Fibroblast of skin of right biceps (primary cell): Measurements from ENCODE around the gene PITRM1.

Experiments
- DNase-seq: peaks from one replicate; pipeline ENCODE4 v3.0.0-alpha.2; 2013

PITRM1 gene

GRCh38 chr10:3097160-3097559 is 75.4 kb downstream of the PITRM1 start:
- no peak for DNase-seq

GRCh38 chr10:3096149-3096548 is 76.4 kb downstream of the PITRM1 start:
- DNase-seq: no peak

- DNase-seq: peak; percentile 100
Observed at GRCh38 chr10:3095373-3096139, 77.0 kb downstream of the PITRM1 start.

GRCh38 chr10:3094609-3095036 is 78.0 kb downstream of the PITRM1 start:
- peak; percentile 60 for DNase-seq

DNA sequence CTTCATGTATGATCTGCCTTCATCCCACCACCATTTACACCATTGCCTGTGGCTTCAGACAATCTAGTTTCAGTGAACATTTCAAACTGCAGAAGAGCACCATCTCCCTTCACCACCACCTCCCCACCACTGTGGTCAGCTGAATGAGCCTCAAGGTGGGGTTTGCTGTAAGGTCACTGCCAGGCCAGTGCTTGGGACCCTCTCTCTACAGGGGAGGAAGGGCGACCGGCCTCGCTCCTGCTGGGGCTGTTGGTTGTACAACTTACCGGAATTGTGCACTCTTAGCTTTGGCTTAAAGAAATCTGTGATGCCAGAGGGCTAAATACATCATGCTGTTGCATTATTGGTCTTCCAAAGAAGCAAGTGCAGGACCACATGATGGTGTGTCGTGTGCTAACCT is 78.6 kb downstream of the PITRM1 start:
- no peak for DNase-seq

GRCh38 chr10:3091921-3092320 is 80.7 kb downstream of the PITRM1 start:
- DNase-seq: no peak

GRCh38 chr10:3090914-3091787 is 81.4 kb downstream of the PITRM1 start:
- DNase-seq: peak; percentile 90

DNA sequence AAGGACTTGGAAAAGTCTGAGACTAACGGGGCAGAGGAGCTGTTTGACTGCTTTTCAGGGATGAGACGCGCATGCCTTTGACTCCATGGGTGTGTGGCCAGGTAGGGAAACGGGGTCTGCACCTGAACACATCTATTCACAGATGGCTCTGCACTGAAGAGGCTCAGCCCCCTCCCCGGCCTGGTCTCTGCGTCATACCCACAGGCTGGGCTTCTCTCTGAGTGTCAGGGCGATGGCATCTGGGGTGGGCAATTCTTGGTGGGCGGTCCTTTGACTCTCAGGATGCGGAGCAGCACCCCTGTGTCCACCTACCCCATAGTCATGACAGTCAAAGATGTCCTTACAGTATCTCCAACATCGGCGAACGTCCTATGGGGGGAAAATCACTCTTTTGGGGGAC is 82.2 kb downstream of the PITRM1 start:
- DNase-seq: no peak
